Endometrium (tissue), 2 donors: Measurements from ENCODE around the gene VKORC1L1.
"Not testable (repeated sequence)": the region's sequence is repeated elsewhere in the genome, so short reads cannot be mapped to it uniquely, and the experiment has no call there.

Source experiments
- FAIRE-seq: peaks from 2 replicates; lab custom pipeline; 2012; peaks lifted over from hg19 to GRCh38; lab: Jason Lieb, UNC
- donor health status: control.
- donor health status: control.

Gene VKORC1L1

DNA sequence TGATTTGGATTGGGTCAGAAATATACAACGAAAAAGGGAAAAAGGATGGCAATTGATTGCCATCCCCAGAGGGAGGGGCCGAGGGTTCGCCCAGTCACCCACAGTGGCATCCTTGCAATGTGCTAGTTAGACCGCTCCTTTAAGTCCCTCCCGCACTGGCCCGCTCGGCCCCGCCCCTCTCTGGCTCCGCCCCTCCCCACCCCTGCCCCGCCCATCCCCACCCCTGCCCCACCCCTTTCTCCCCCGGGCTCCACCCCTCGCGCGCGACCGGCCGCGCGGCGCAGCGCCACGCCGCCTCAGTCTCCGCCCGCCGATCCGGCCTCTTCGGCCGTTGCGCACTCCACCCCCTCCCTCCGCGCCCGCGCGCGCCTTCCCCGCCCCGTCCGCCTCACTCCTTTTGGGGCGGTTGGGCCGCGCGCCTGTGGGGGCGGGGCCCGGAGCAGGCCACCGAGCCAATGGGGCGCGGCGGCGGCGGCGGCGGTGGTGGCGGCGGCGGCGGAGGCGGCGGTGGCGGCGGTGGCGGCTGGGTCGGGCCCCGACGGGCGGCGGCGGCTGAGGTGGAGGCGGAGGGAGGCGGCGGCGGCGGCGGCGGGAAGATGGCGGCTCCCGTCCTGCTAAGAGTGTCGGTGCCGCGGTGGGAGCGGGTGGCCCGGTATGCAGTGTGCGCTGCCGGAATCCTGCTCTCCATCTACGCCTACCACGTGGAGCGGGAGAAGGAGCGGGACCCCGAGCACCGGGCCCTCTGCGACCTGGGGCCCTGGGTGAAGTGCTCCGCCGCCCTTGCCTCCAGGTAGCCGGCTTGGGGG lies at the start of gene VKORC1L1:
Gene VKORC1L1 (plus strand): TSS at position 299 of the 806 bp plus-strand sequence. CDS start 298 bp downstream, at position 597.
- no peak for FAIRE-seq

DNA sequence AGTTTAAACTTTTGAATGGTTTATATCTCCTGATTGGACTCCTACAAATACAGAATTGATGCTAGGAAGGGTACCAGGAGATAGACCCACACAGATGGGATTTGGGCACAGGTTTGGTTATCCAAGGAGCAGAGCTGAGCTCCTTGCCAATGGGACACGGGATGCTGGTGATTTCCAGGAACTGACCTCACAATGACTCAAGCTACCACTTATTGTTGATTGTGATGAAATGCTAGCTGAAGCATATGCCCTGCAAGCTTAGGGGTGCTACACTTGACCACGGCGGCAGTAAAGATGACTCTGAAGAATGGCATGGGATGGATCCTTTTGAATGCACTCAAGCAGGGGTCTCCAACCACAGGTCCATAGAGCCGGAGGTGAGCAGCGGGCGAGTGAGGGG lies 45.5 kb upstream of the VKORC1L1 start:
- FAIRE-seq = no peak

DNA sequence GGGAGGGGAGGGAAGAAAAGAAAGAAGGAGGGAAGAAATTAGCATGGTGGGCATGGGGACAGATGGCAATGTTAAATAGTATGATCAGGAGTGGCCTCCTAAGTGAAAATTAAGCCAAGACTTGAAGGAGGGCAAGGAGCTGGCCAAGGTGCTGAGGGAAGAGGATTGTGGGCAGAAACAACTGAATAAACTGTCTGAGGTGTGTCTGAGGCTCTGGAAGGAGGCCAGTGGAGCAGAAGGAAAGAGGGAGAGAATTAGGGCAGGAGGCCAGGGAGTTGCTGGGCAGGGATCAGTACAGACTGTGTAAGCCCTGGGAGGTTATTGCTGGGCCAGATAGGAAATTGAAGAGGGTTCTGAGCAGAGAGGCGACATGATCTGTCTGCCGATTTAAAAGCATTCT lies 40.6 kb upstream of the VKORC1L1 start:
- no peak for FAIRE-seq

DNA sequence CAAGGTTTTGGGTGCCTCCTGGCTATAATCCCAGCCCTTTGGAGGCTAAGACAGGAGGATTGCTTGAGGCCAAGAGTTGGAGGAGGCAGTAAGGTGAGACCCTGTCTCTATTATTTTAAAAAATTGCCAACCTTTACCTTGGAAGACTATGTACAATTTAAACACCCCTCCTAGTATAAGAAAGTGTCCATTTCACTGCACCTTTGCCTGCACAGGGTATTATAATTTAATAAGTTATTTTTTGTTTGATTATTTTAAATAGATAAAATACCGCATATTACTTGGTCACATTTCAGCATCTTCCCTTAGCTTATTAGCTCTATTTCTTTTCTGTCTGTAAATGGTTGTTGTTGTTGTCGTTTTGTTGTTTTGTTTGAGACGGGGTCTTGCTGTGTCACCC lies 36.2 kb upstream of the VKORC1L1 start:
- not testable (repeated sequence) for FAIRE-seq

DNA sequence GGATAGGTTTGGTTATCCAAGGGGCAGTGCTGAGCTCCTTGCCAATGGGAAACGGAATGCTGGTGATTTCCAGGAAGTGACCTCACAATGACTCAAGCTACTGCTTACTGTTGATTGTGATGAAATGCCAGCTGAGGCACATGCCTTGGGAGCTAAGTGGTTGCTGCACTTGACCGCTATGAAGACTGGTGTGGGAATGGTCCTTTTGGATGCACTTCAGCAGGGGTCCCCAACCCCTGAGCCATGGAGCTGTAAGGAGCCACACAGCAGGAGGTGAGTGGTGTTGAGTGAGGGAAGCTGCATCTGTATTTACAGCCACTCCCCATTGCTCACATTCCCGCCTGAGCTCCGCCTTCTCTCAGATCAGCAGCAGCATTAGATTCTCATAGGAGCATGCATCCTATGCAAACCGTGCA lies 35.3 kb upstream of the VKORC1L1 start:
- FAIRE-seq = not testable (repeated sequence)

DNA sequence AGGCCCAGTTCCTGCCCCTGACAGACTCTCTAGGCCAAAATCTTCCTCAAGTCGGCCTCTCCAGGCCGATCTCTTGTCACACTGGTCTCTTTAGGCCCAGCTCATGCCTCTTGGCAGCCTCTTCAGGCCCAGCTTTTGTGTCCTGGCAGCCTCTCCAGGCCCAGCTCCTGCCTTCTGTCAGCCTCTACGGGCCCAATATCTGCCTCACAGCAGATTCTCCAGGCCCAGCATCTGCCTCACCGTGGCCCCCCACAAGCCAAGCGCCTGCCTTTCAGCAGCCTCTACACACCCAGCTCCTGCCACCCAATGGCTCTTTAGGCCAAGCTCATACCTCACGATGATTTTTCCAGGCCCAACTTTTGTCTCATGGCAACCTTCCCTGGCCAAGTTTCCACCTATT lies 33.0 kb upstream of the VKORC1L1 start:
- no peak for FAIRE-seq

DNA sequence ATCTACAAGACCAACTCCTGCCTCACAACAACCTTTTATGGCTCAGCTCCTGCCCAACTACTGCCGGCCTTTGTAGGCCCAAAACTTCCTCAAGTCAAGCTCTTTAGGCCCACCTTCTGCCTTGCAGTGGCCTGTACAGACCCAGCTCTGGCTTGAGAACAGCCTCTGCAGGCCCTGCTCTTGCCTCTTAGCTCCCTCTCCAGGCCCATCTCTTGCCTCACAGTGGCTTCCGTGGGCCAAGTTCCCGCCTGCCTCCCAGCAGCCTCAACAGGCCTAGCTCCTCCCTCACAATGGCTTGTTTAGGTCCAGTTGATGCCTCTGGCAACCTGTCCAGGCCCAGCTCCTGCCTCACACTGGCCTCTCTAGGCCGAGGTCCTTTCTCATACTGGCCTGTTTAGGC lies 32.4 kb upstream of the VKORC1L1 start:
- FAIRE-seq = no peak

DNA sequence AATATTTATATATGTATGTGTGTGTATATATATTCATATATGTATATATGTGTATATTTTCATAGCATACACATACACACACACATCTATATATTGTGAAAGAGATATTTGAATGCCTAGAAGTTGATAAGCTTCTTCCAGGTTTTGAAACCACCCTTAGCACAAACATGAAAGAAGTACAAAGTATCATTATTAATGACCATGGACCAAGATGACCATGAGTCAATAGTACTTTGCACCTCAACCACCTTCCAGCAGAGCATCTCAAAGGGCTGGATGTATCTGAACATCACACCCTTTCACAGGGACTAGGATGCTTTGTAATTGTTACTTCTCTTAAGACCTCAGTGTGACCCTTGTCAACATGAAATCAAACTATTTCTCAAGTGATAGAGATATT lies 29.3 kb upstream of the VKORC1L1 start:
- FAIRE-seq = not testable (repeated sequence)

DNA sequence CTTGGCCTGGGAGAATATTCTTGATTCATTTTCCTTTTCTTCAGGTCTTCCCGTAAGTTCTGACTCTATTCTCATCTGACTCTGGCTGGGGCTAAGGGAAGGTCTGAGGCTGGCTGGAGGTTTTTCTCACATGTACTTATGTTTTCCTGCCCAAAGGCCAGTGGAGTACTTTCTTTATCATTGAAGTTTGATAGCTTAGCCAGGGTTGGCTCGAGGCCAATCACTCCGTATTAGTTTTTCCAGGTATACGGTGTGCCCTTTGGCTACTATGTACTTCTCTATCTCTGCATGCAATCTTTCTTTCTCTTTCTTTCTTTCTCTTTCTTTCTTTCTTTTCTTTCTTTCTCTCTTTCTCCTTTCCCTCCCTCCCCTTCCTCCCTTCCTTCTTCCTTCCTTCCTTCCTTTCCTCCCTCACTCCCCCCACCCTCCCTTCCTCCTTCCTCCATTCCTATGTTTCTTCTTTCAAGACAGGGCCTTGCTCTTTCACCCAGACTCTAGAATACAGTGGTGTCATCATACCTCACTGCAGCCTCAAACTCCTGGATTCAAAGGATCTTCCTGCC lies 26.8 kb upstream of the VKORC1L1 start:
- no peak for FAIRE-seq

DNA sequence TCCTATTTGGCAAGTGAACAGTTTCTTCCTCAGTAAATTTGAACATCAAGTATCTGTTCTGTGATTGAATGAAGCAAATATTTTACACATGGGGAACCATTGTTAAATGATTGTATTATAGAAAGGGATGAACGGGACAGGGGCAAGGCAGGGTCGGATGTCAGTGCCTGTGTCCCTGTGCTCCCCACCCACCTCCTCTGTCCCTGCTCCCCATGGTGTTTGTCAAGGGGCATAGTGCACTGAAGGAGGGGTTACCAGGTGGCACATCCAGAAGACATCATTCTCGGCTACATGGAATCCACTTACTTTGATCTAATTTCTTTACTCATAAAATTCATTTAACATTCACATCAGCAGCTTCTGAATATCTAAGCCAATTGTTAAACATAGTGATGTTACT lies 19.4 kb upstream of the VKORC1L1 start:
- FAIRE-seq = not testable (repeated sequence)

DNA sequence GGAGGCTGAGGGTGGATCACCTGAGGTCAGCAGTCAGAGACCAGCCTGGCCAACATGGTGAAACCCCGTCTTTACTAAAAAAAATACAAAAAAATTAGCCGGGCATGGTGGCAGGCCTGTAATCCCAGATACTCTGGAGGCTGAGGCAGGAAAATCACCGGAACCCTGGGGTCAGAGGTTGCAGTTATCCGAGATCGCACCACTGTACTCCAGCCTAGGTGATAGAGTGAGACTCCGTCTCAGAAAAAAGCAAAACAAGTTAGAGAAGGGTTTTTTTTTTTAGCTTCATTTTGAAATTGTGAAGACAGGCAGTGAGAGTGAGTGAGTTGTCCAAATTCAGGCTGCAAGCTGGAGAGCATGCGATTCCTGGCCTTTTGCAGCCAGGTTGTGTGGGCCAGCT lies 19.0 kb upstream of the VKORC1L1 start:
- not testable (repeated sequence) for FAIRE-seq

DNA sequence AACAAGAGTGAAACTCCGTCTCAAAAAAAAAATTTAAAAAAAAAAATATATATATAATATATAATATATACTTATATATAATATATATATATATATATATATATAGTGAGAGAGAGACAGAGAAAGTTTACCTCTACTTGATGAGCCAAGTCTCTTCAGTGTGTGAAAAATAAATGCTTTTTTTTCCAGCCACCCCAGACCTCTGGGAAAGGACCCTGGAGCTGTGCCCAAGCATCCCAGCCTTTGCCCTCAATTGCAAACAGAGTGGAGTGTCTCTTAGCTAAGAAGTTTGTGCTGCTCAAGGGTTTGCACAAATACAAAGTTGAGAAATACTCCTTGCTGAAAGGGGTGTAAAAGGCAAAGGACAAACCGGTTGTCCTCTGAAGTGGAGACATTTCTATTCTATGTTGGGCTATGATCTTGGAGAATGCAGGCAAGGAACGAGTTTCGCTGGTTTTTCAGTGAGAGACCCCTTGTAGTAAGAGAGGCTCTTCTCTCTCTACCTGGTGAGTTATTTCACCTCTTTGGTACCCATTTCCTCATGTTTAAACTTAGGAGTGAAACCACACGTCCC lies 15.5 kb upstream of the VKORC1L1 start:
- FAIRE-seq = not testable (repeated sequence)

DNA sequence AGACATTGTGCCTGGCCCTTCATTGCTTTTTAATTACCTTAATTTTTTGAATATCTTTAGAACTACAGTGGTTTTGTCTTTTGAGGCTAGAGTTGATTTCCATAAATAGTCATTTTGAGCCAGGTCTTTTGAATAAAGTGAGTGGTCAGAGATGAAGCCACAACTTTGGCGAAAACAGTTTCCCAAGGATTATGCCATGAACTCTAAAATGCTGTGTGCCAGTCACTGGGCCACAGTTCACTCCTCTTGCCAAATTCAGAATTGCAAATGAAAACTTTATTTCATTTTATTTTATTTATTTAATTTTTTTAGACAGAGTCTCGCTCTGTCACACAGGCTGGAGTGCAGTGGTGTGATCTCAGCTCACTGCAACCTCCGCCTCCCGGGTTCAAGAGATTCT lies 14.2 kb upstream of the VKORC1L1 start:
- FAIRE-seq = not testable (repeated sequence)

DNA sequence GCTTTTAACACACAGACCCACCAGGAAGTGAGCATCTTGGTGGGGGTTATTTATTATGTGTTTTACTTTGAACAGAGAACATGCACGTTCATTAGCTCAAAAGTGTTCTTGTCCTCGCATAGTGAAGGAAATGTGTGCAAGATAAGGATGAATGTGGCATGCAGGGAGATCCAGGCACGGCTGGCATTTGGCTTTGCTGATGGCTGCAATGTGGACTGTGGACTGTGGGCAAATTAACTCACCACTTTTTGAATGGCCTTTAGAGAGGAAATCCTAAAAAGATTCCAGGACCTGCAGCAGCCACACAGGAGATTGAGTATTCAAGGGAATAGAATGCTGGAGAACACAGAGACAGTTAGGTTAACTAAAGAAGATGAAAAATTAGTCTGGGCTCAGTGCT lies 6.6 kb upstream of the VKORC1L1 start:
- not testable (repeated sequence) for FAIRE-seq

DNA sequence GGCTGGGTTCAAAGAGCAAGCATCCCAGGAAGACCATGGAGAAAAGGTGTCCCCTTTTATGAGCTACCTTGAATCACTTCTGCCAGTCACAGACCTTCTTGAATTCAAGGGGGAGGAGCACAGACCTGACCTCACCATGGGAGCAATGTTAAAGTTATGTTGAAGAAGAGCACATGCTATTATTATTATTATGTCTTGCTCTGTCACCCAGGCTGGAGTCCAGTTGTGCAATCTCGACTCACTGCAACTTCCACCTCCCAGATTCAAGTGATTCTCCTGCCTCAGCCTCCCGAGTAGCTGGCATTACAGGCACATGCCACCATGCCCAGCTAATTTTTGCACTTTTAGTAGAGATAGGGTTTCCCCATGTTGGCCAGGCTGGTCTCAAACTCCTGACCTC lies 5.2 kb upstream of the VKORC1L1 start:
- not testable (repeated sequence) for FAIRE-seq

DNA sequence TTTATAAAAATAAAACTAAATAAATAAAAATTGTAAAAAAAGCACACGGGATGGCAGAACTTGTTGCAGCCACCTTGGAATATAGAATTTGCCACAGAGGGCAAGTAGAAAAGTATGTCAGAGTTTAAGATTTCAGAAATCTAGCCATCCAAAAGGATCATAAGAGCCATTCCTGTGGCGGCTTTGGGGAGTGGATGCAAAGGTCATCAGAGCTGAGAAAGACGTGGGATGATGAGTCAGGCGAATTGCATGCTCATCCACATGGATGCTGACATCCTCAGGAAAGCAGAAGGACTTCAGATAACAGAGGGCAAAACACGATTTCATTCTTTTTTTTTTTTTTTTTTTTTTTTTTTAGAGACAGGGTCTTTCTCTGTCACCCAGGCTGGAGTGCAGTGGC lies 3.6 kb upstream of the VKORC1L1 start:
- not testable (repeated sequence) for FAIRE-seq

DNA sequence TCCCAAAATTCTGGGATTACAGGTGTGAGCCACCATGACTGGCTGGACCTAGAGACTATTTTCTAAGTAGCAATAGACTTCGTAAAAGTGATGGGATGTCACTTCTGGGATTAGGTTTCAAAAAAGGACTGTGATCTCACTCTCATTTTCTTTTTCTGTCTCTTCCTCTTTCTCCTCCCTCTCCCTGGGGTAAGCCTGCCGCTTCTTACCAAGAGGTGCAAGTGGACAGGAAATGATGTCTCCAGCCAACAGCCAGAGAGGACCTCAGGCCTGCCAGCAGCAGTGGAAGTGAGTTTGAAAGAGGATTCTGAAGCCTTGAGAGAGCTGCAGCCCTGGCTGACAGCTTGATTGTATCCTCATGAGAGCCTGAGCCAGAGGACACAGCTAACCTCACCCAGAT lies 1.4 kb upstream of the VKORC1L1 start:
- not testable (repeated sequence) for FAIRE-seq

DNA sequence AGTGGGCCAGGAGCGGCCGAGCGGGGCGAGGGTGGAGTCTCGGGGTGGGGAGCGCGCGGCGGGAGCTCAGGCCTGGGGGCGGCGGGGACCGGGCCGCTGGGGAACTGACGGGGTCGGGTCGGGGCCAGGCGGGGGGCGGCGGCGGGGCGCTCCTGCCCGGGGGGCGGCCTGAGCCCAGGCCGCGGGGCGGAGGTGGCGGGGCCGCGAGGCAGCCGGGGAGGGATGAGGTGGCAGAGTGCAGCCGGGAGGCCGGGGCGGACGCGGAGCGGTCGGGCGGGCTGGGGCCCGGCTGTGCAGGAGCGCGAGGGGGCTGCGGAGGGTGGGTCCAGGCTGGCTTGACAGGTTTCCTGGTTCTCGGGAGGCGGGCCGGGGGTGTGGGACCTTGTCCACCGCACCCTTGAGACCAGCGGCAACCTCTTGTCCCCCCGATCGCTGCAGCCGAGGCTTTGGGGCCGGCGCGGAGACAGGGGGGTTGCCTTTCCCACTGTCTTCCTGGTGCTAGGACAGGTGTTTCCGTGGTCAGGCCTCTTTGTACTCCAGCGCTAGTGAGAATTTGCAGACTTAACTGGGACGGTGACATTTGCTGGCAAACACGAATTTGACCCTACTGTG lies 814 bp downstream of the VKORC1L1 start:
- not testable (repeated sequence) for FAIRE-seq

DNA sequence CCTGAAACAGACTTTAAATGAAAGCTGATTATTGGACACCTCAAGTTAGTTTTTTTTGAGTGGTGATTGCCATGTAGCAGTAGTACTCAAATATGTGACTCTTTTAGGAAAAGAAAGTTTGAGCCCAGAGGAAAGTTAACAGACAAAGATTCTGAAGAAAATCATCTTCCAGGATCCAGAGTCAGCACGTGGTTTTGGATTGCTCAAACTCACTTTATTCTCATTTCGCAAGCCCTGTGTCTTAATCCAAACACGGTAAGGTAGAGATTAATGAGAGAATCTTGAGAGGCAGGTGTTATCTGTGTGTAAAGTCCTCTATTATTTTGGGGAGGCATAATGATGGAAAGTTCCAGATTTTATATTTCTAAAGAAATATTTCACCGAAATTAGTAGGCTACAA lies 2.8 kb downstream of the VKORC1L1 start:
- FAIRE-seq = not testable (repeated sequence)

DNA sequence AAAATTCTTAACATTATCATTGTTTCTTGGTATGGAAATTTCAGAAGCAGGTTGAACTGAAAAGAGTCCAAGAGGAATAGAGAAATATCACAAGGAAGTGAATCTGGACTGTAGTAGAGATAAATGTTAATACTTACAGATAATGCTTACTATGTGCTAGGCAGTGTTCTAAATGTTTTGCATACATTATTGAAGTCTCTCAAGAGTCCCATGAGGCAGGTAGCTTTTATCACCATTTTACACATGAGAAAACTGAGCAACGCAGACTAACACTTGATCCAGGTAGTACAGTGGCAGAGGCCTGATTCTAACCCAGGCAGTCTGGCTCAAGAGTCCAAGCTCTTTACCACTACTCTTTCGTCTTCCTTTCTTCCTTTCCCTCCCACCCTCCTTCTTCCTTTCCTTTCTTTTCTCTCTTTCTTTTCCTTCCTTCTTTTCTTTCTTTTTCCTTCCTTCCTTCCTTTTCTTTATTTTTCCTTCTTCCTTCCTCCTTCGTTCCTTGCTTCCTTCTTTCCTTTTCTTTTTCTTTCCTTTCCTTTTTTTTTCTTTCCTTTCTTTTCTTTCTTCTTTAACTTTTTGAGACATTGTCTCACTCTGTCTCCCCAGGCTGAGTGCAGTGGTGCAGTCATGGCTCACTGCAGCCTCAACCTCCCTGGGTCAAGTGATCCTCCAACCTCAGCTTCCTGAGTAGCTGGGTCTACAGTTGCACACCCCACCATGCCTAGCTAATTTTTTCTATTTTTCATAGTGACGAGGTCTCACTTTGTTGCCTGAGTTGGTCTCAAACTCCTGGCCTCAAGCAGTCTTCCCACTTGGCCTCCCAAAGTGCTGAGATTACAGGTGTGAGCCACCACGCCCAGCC lies 6.6 kb downstream of the VKORC1L1 start:
- FAIRE-seq = not testable (repeated sequence)

DNA sequence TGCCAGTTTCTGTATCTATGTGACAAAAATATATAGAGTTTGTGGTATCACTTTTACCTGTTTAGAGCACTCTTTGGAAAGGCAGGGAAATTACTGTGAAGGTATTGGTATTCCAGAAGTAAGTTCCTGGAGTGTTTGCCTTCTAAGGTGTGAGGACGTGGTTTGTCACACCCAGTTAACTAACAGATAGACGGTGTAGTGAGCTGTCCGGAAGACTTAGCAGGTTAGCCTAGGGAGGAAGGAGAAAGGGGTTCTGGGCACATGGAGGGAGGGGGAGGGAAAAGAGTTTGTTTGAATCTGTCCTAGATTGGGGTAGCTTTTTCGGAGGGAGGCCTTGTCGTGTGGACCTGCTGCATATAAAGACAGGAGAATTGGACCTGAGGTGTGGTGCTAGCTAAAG lies 7.4 kb downstream of the VKORC1L1 start:
- FAIRE-seq = not testable (repeated sequence)

DNA sequence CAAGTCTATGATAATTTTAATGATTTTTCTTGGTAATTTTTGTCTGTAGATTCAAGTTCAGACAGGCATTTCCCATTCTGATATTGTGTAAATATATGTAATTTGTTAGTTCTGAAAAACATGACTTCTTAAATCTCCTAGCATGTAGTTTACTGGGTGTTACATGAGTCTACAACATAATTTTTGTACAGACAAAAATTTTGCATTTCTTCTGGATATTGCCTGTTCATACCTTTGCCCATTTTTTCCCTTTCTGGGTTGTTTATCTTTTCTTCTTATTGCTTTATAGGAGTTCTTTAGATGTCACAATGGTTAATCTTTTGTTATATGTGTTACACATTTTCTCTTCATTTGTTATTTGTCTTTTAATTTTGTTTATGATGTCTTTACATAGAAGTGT lies 12.1 kb downstream of the VKORC1L1 start:
- FAIRE-seq = peak; percentile 69
